ENCODE results near the gene GPR31. TPM values are rescaled to one million over a fixed set of nuclear protein-coding genes. Genes with fewer than 3 reads are reported as not detected.

Gene GPR31
- total and polyA plus RNA-seq, 2 experiments from 2014 or later: not detected

DNA sequence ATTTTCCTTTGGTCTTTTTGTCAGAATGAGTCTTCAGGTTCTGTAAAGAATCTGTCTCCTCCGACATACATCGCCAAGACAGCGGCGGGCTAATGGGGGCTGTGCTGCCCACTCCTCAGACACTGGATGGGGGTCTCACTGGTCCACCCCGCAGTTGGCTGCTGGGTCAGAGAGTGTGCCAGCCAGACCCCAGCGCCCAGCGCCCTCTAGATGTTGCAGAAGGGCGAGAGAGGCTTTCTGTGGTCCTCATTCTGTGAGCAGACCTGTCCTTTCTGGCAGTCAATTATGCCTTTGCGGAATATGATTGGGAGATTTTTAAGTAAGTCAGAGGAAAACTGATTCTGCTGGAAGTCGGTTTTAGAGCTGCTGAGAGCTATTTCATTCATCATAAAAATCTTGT lies 42.7 kb downstream of the GPR31 start:
- H3K4me2 ChIP-seq: no peak overlapping the region
- no peak overlapping the region for H3K4me3 ChIP-seq
- H3K4me1 ChIP-seq (ENCODE audit: insufficient read depth): peaks cover 5% of the 10 kb centered on the region
- H3K79me2 ChIP-seq: no peaks in the 10 kb centered on the region
- no peak overlapping the region for H3K27ac ChIP-seq
- H2AFZ ChIP-seq: no peak overlapping the region
- DNase-seq (ENCODE audit: low spot score): no peak
- H3K36me3 ChIP-seq (replicated peaks; ENCODE audit: insufficient read depth, low read depth): no peaks in the 10 kb centered on the region
- TF ChIP-seq EZH2 (IDR thresholded peaks at IDR 0.05; ENCODE audit: borderline replicate concordance) (no peak), EZH2phosphoT487 (IDR thresholded peaks at IDR 0.05; ENCODE audit: low read depth, severe bottlenecking, unreplicated experiment) (no peak)
- TF ChIP-seq, protein P1, sequence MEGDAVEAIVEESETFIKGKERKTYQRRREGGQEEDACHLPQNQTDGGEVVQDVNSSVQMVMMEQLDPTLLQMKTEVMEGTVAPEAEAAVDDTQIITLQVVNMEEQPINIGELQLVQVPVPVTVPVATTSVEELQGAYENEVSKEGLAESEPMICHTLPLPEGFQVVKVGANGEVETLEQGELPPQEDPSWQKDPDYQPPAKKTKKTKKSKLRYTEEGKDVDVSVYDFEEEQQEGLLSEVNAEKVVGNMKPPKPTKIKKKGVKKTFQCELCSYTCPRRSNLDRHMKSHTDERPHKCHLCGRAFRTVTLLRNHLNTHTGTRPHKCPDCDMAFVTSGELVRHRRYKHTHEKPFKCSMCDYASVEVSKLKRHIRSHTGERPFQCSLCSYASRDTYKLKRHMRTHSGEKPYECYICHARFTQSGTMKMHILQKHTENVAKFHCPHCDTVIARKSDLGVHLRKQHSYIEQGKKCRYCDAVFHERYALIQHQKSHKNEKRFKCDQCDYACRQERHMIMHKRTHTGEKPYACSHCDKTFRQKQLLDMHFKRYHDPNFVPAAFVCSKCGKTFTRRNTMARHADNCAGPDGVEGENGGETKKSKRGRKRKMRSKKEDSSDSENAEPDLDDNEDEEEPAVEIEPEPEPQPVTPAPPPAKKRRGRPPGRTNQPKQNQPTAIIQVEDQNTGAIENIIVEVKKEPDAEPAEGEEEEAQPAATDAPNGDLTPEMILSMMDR (IDR thresholded peaks at IDR 0.05; ENCODE audit: poor library complexity): no peak
- no peaks in the 10 kb centered on the region for H3K9me2 ChIP-seq (replicated peaks; ENCODE audit: insufficient read depth)
- H4K20me1 ChIP-seq (ENCODE audit: insufficient read depth, poor library complexity, severe bottlenecking): no peaks in the 10 kb centered on the region
- no peaks in the 10 kb centered on the region for H3K9me3 ChIP-seq (ENCODE audit: low read depth)
- WGBS (ENCODE audit: low lambda C conversion rate, missing lambda C conversion rate): 81% methylated on average over 10 of the region's 10 CpGs
- no peaks in the 10 kb centered on the region for H3K27me3 ChIP-seq

DNA sequence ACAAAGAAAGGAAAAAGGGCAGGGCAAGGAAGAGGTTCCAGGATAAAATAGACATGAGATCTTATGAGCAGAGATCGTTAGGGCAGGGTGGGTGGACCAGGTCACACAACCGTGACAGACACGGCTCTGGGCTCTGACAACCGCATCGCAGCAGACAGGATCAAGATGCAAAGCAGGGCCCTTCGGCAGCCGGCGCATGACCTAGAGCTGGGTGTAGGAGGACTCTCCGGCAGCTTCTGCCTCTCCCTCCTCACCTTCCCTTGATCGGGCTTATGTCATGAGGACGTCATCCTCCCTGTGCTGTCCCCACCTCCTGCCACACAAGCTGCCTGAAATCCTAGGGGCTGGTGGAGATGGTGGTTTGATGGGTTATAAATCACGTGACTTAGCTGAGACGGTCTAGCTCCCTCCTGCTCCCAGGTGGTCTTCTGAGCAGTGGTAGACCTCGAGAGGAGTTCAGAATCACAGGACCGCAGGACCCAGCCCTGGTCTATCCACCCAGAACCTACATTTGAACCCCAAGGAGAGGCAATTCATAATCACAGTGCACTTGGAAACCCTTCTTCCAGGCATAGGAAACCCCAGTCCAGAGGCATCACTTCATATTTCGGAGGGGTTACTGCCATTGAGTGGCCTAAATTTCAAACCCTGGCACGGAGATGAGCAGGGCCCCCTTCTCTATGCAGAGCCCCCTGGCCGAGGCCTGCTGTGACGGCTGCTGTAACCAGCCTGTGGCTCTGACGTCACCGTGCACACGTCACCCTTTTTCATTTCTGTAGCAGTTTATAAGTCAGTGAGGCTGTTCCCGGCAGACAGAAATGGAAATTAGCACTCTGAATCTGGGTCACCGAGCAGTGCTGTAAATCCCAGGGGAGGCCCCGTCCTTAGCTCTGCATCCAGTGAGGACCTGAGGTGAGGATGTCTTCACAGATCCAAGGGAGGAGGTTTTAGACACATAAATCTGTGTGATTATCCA lies 43.6 kb downstream of the GPR31 start:
- no peak for TF ChIP-seq EZH2 (IDR thresholded peaks at IDR 0.05; ENCODE audit: borderline replicate concordance)
- TF ChIP-seq, protein P1 (IDR thresholded peaks at IDR 0.05; ENCODE audit: poor library complexity): no peak
- TF ChIP-seq EZH2phosphoT487 (IDR thresholded peaks at IDR 0.05; ENCODE audit: low read depth, severe bottlenecking, unreplicated experiment): no peak
- Histone ChIP-seq H3K27me3 (no peaks in the 10 kb centered on the region), H3K4me1 (ENCODE audit: insufficient read depth) (peaks cover 5% of the 10 kb centered on the region), H3K27ac (no peak overlapping the region), H3K4me3 (no peak overlapping the region), H3K79me2 (no peaks in the 10 kb centered on the region), H2AFZ (no peak overlapping the region), H3K36me3 (replicated peaks; ENCODE audit: insufficient read depth, low read depth) (no peaks in the 10 kb centered on the region), H3K4me2 (no peak overlapping the region), H3K9me3 (ENCODE audit: low read depth) (no peaks in the 10 kb centered on the region), H3K9me2 (replicated peaks; ENCODE audit: insufficient read depth) (no peaks in the 10 kb centered on the region), H4K20me1 (ENCODE audit: insufficient read depth, poor library complexity, severe bottlenecking) (no peaks in the 10 kb centered on the region)
- 85% methylated on average over 25 of the region's 25 CpGs for WGBS (ENCODE audit: low lambda C conversion rate, missing lambda C conversion rate)
- no peak for DNase-seq (ENCODE audit: low spot score)

DNA sequence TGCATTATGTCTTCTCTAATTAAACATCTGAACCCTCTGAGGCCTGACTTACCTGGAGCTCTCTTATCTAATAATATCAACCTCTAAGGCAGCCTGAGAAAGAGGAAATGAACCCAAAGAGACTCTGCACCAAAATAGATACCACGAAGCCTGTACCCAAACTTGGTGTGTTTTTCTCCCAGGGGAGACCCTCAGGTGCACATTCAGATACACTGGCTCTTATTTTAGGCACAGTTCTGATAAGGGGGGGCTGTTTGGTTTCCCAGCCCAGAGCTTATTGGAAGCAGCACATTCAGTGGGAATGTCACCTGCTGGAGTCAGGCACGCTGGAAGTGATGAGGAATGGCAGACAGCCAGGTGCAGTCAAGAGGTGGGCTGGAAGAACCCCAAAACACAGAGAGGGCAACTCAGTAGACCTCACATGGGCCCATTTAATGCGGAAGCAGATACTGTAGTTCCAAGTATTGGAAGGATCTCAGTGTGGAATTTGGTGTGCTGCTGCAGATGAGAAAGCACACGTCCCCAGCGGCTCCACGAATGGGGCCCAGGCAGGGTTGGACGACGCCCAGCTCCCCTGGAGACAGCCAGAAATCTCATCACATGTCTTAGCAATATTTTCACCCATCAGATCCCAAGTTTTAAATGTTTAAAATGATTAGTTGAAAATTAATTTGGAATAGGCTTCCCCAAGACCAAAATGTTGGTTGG lies 44.6 kb downstream of the GPR31 start:
- no peaks in the 10 kb centered on the region for H3K9me3 ChIP-seq (ENCODE audit: low read depth)
- no peak for DNase-seq (ENCODE audit: low spot score)
- no peak overlapping the region for H2AFZ ChIP-seq
- H3K27me3 ChIP-seq: no peaks in the 10 kb centered on the region
- no peaks in the 10 kb centered on the region for H3K9me2 ChIP-seq (replicated peaks; ENCODE audit: insufficient read depth)
- no peaks in the 10 kb centered on the region for H3K79me2 ChIP-seq
- TF ChIP-seq, protein P1 (IDR thresholded peaks at IDR 0.05; ENCODE audit: poor library complexity): no peak
- no peak for TF ChIP-seq EZH2phosphoT487 (IDR thresholded peaks at IDR 0.05; ENCODE audit: low read depth, severe bottlenecking, unreplicated experiment)
- TF ChIP-seq EZH2 (IDR thresholded peaks at IDR 0.05; ENCODE audit: borderline replicate concordance): no peak
- H4K20me1 ChIP-seq (ENCODE audit: insufficient read depth, poor library complexity, severe bottlenecking): no peaks in the 10 kb centered on the region
- H3K4me1 ChIP-seq (ENCODE audit: insufficient read depth): peaks cover 5% of the 10 kb centered on the region
- no peak overlapping the region for H3K27ac ChIP-seq
- no peak overlapping the region for H3K4me3 ChIP-seq
- 90% methylated on average over 8 of the region's 8 CpGs for whole genome bisulfite sequencing (ENCODE audit: low lambda C conversion rate, missing lambda C conversion rate)
- no peak overlapping the region for H3K4me2 ChIP-seq
- no peaks in the 10 kb centered on the region for H3K36me3 ChIP-seq (replicated peaks; ENCODE audit: insufficient read depth, low read depth)
